ENCODE data around the gene AP1B1.

The AP1B1 gene

DNA sequence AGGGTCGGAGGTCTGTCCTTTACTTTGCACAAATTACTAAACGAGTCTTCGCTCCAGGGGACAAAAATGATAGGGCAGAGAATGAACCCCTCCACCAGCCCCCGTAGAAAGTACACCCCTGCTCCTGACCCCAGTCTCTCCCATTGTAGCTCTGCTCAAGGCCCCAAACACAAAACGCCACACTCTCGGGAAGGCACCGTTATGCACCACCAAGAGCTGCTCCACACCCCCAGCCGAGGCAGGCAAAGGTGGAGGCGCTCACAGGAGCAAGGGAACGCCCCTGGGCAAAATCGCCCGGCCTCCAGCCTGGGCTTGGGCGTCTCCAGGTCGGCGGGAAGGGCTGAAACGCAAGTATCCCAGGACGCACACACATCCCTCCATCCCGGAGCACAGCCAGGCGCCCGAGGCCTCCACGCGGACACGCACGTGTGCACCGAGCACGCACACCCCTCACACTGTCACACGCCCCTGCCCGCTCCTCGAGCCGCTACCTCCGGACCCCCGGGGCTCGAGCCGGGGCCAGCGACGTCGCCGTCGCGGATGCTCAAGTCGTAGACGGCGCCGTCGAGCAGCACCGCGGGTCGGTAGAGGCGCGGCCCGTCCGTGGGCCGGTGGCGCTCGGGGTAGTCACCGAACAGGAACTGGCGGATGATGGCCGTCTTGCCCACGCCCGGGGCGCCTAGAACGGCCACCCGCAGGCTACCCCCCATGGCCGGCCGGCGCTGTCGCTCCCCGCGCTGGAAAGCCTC is 73.7 kb downstream of the AP1B1 start:
- TF ChIP-seq, protein P1, sequence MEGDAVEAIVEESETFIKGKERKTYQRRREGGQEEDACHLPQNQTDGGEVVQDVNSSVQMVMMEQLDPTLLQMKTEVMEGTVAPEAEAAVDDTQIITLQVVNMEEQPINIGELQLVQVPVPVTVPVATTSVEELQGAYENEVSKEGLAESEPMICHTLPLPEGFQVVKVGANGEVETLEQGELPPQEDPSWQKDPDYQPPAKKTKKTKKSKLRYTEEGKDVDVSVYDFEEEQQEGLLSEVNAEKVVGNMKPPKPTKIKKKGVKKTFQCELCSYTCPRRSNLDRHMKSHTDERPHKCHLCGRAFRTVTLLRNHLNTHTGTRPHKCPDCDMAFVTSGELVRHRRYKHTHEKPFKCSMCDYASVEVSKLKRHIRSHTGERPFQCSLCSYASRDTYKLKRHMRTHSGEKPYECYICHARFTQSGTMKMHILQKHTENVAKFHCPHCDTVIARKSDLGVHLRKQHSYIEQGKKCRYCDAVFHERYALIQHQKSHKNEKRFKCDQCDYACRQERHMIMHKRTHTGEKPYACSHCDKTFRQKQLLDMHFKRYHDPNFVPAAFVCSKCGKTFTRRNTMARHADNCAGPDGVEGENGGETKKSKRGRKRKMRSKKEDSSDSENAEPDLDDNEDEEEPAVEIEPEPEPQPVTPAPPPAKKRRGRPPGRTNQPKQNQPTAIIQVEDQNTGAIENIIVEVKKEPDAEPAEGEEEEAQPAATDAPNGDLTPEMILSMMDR (IDR thresholded peaks at IDR 0.05; ENCODE audit: insufficient read depth, low read depth, low read length, missing control alignments), result no peak
- H3K4me3 ChIP-seq (ENCODE audit: low read length), result no peak overlapping the region
- no peak for DNase-seq (ENCODE audit: low read depth)

DNA sequence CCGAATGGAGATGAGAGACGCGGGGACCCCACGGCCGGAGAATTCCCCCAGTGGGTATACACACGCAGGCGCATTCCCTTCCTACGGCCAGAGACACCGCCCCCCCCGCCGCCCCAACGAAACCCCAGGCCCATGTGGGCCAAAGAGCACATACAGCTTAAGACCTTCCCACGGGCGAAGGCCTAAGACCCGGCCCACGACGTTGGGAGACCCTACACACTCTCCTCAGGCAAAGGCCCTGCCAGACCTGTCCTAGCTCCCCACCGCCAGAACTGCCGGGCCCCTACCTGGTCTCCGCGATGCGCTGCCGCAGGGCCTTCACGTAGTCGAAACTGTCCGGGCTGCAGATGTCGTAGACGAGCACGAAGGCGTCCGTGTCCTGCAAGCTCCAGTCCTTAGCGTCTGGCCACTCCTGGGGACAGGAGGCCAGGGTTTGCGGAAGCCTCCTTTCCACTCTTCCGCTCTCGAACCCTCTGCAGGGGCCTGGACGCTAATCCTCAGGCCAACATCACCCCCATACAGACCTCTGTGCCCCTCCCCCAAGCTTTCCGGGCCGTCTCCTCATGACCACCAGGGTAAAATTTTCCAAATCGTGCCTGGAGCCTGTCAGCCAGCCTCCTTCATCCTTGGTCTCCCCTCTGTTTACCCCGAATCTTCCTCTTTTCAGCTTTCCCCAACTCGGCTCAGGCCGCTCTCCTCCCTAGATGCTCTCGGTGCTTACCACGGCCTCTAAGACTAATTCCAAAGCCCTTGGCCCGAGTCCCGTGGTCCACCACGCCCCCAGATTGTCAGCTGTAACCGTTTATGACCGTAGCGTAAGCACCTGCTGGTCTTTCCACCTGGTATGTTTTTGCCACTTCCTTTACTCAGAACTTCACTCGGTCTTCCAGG is 74.5 kb downstream of the AP1B1 start:
- no peak overlapping the region for H3K4me3 ChIP-seq (ENCODE audit: low read length)
- TF ChIP-seq, protein P1 (IDR thresholded peaks at IDR 0.05; ENCODE audit: insufficient read depth, low read depth, low read length, missing control alignments), result no peak
- no peak for DNase-seq (ENCODE audit: low read depth)

DNA sequence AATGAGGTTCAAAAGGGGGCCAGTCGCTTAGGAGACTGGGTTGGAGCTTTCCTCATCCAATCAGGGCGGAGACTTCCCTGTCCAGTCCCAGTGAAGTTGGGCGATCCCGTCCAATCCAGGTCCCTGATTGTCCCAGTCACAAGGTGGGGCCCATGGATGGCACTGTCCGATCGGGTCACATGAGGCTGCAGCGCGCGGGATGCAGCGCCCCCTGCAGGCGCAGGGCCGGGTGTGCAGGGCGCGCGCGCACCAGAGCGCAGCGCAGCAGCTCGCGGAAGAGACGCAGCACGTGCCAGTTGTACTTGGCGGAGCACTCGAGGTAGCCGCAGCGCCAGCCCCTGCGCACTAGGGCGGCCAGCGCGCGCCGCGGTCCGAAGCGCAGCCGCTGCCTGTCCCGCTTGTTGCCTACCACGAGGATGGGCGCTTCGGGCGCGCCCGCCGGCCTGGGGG is 75.2 kb downstream of the AP1B1 start:
- TF ChIP-seq, protein P1 (IDR thresholded peaks at IDR 0.05; ENCODE audit: insufficient read depth, low read depth, low read length, missing control alignments), result peak; percentile 50
- DNase-seq (ENCODE audit: low read depth), result peak; percentile 43
- no peak overlapping the region for H3K4me3 ChIP-seq (ENCODE audit: low read length)

DNA sequence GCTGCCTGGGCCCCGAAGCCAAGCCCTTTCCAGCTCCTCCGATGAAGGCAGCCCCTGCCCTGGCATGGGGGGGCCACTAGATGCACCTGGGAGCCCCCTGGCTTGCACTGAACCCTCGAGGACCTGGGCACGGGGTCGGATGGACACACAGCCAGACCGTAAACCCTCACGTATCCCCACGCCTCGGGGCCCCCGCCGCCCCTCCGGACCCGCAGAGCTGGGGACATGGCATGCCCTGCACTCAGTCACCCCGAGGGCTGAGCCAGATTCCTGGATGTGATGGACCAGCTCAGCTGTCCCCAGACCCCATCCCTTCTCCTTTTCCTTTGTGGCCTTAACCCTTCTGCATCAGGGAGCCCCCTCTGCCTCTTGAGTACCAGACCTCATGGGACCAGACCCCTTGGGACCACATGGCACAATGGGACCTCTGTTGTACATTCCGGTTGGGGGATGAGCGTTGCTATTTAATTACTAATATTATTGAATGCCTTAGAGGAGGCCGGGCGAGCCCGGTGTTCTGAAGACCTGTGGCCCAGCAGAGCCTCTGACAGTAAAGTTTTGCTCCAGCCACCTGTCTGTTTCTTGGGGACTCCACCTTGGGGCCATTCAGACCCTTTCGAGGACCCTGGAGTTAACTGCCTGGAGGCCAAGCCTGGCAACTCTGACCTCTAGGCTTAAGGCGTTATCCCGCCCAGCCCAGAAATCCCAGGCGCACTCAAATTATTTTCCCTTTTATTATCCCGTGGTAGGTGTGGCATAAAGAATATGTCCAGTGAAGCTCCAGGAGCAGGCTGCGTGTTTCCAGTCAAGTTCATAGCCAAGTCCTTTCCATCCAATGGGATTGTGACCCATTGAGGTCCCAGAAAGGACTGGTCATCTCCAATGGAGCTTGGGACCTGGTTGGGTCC is 75.9 kb downstream of the AP1B1 start:
- no peak for DNase-seq (ENCODE audit: low read depth)
- no peak overlapping the region for H3K4me3 ChIP-seq (ENCODE audit: low read length)
- TF ChIP-seq, protein P1 (IDR thresholded peaks at IDR 0.05; ENCODE audit: insufficient read depth, low read depth, low read length, missing control alignments), result no peak

DNA sequence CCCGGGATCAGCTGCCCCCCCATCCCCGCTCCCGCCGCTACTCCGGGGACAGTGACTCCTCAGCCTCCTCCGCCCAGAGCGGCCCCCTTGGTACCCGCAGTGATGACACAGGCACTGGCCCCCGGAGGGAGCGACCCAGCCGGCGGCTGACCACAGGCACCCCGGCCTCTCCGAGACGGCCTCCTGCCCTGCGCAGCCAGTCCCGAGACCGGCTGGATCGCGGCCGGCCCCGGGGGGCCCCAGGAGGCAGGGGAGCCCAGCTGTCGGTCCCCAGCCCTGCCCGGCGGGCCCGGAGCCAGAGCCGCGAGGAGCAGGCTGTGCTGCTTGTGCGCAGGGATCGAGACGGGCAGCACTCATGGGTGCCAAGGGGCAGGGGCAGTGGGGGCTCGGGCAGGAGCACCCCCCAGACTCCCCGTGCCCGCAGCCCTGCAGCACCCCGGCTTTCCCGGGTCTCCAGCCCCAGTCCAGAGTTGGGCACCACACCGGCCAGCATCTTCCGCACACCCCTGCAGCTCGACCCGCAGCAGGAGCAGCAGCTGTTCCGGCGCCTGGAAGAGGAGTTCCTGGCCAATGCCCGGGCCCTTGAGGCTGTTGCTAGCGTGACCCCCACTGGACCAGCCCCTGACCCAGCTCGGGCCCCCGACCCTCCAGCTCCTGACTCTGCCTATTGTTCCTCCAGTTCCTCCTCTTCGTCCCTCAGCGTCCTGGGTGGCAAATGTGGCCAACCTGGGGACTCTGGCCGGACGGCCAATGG is 76.7 kb downstream of the AP1B1 start:
- TF ChIP-seq, protein P1 (IDR thresholded peaks at IDR 0.05; ENCODE audit: insufficient read depth, low read depth, low read length, missing control alignments), result no peak
- H3K4me3 ChIP-seq (ENCODE audit: low read length), result no peak overlapping the region
- DNase-seq (ENCODE audit: low read depth), result no peak

DNA sequence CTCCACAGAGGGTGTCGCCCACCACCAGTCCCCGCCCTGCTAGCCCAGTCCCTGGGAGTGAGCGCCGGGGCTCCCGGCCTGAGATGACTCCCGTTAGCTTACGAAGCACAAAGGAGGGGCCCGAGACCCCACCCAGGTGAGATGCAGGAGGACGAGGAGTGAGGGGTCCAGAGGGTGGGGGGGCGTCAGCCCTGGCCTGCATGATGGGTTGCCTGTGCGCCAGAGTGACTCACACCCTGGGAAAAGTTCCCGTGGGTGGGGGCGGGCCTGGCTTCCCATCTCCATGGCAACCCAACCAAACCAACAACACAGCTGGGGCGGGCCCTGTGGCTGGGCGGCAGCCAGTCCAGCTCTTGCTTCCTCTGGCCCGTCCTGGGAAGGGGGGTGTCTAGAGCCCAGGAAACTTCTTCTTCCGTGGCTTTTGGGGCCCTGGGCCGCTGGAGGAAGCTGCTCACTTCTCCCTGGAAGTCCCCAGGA is 77.5 kb downstream of the AP1B1 start:
- no peak overlapping the region for H3K4me3 ChIP-seq (ENCODE audit: low read length)
- TF ChIP-seq, protein P1 (IDR thresholded peaks at IDR 0.05; ENCODE audit: insufficient read depth, low read depth, low read length, missing control alignments), result no peak
- peak; percentile 96 for DNase-seq (ENCODE audit: low read depth)
